Measurements from ENCODE around the gene SPINK2.

The SPINK2 gene

GRCh38 chr4:56843421-56843899 is 22.0 kb upstream of the SPINK2 start:
- Histone ChIP-seq H3K27ac (no peak overlapping the region), H3K27me3 (replicated peaks) (no peaks in the 10 kb centered on the region), H3K36me3 (replicated peaks) (no peaks in the 10 kb centered on the region), H3K4me3 (ENCODE audit: low read depth, low read length) (no peak overlapping the region)
- TF ChIP-seq, protein P1, sequence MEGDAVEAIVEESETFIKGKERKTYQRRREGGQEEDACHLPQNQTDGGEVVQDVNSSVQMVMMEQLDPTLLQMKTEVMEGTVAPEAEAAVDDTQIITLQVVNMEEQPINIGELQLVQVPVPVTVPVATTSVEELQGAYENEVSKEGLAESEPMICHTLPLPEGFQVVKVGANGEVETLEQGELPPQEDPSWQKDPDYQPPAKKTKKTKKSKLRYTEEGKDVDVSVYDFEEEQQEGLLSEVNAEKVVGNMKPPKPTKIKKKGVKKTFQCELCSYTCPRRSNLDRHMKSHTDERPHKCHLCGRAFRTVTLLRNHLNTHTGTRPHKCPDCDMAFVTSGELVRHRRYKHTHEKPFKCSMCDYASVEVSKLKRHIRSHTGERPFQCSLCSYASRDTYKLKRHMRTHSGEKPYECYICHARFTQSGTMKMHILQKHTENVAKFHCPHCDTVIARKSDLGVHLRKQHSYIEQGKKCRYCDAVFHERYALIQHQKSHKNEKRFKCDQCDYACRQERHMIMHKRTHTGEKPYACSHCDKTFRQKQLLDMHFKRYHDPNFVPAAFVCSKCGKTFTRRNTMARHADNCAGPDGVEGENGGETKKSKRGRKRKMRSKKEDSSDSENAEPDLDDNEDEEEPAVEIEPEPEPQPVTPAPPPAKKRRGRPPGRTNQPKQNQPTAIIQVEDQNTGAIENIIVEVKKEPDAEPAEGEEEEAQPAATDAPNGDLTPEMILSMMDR (IDR thresholded peaks at IDR 0.05; ENCODE audit: low read depth, low read length, missing control alignments): peak; percentile 26
- in situ Hi-C loops (cut with HindIII; ENCODE audit: low pct_ligation_motif_present, low sequenced_read_pairs): no loop called here
- DNase-seq: no peak

DNA sequence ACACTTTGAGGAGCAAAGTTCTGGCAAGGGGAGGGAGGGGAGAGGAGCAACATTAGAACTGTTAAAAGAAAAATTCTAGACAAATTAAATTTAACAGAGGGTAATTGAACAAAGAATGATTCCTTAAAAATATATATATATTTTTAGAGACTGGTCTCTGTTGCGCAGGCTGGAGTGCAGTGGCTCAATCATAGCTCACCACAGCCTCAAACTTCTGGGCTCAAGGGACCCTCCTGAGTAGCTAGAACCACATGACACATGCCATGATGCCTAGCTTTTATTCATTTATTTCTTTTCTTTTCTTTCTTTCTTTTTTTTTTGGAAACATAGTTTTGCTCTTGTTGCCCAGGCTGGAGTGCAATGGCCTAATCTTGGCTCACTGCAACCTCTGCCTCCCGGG is 19.1 kb upstream of the SPINK2 start:
- no peak overlapping the region for H3K27ac ChIP-seq
- TF ChIP-seq, protein P1 (IDR thresholded peaks at IDR 0.05; ENCODE audit: low read depth, low read length, missing control alignments): no peak
- in situ Hi-C loops (cut with HindIII; ENCODE audit: low pct_ligation_motif_present, low sequenced_read_pairs): no loop called here
- no peaks in the 10 kb centered on the region for H3K27me3 ChIP-seq (replicated peaks)
- H3K36me3 ChIP-seq (replicated peaks): no peaks in the 10 kb centered on the region
- DNase-seq: no peak
- H3K4me3 ChIP-seq (ENCODE audit: low read depth, low read length): no peak overlapping the region

GRCh38 chr4:56828784-56829535 is 7.5 kb upstream of the SPINK2 start:
- H3K36me3 ChIP-seq (replicated peaks): no peaks in the 10 kb centered on the region
- DNase-seq: peak; percentile 31
- no peak overlapping the region for H3K27ac ChIP-seq
- TF ChIP-seq, protein P1 (IDR thresholded peaks at IDR 0.05; ENCODE audit: low read depth, low read length, missing control alignments): no peak
- H3K27me3 ChIP-seq (replicated peaks): no peaks in the 10 kb centered on the region
- H3K4me3 ChIP-seq (ENCODE audit: low read depth, low read length): no peak overlapping the region
- in situ Hi-C loops (cut with HindIII; ENCODE audit: low pct_ligation_motif_present, low sequenced_read_pairs): no loop called here

GRCh38 chr4:56823933-56824600 is 2.6 kb upstream of the SPINK2 start:
- no peak for DNase-seq
- Histone ChIP-seq H3K27ac (no peak overlapping the region), H3K36me3 (replicated peaks) (no peaks in the 10 kb centered on the region), H3K27me3 (replicated peaks) (peaks cover 4% of the 10 kb centered on the region), H3K4me3 (ENCODE audit: low read depth, low read length) (no peak overlapping the region)
- in situ Hi-C loops (cut with HindIII; ENCODE audit: low pct_ligation_motif_present, low sequenced_read_pairs): no loop called here
- TF ChIP-seq, protein P1 (IDR thresholded peaks at IDR 0.05; ENCODE audit: low read depth, low read length, missing control alignments): no peak

DNA sequence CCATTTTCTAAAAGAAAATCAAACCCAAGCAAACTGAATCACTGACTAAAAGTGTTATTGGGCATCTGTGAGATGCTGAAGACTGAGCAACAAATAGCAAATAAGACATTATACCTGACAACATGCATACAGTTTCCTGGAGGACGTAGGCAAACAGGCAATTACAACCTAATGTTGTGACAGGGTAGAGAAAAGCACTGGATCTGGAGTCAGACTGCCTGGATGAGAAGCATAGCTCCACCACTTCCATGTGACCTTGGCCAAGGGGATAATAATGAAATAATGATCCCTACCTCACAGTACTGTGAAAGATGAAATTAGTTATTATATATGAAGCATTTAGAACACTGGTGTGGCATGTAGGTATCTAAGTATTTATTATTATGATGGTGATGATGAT is 2.7 kb downstream of the SPINK2 start:
- TF ChIP-seq, protein P1 (IDR thresholded peaks at IDR 0.05; ENCODE audit: low read depth, low read length, missing control alignments): no peak
- Histone ChIP-seq H3K27ac (no peak overlapping the region), H3K4me3 (ENCODE audit: low read depth, low read length) (no peak overlapping the region), H3K36me3 (replicated peaks) (no peaks in the 10 kb centered on the region), H3K27me3 (replicated peaks) (peaks cover 4% of the 10 kb centered on the region)
- no peak for DNase-seq
- in situ Hi-C loops (cut with HindIII; ENCODE audit: low pct_ligation_motif_present, low sequenced_read_pairs): no loop called here

Data from brain microvascular endothelial cell (primary cell).